Midbrain (tissue), 1 donor: ENCODE results near the gene KCNE1.
"Not testable (repeated sequence)": the region's sequence is repeated elsewhere in the genome, so short reads cannot be mapped to it uniquely, and the experiment has no call there.

Experiments used
- DNase-seq: peaks from one replicate; lab custom pipeline; 2025; lab: John Stamatoyannopoulos, UW

The KCNE1 gene

GRCh38 chr21:34511787-34512455 lies at the start of gene KCNE1:
TSS of gene KCNE1 (minus strand) at chr21:34512210. CDS start at chr21:34449634, 62,576 bp downstream.
- DNase-seq = no peak

- DNase-seq = no peak
Observed at GRCh38 chr21:34561806-34562205, 49.8 kb upstream of the KCNE1 start.

- DNase-seq = no peak
Observed at GRCh38 chr21:34560609-34561008, 48.6 kb upstream of the KCNE1 start.

- DNase-seq = no peak
Observed at GRCh38 chr21:34560021-34560420, 48.0 kb upstream of the KCNE1 start.

GRCh38 chr21:34559089-34559631 lies 47.1 kb upstream of the KCNE1 start:
- no peak for DNase-seq

GRCh38 chr21:34558166-34558565 lies 46.2 kb upstream of the KCNE1 start:
- DNase-seq = no peak

- no peak for DNase-seq
Observed at GRCh38 chr21:34557261-34557660, 45.3 kb upstream of the KCNE1 start.

- DNase-seq = not testable (repeated sequence)
Observed at GRCh38 chr21:34554670-34555069, 42.7 kb upstream of the KCNE1 start.

- DNase-seq = no peak
Observed at GRCh38 chr21:34554227-34554626, 42.2 kb upstream of the KCNE1 start.

- no peak for DNase-seq
Observed at GRCh38 chr21:34553151-34553952, 41.3 kb upstream of the KCNE1 start.

GRCh38 chr21:34552360-34553098 lies 40.5 kb upstream of the KCNE1 start:
- DNase-seq = no peak

GRCh38 chr21:34550182-34550799 lies 38.3 kb upstream of the KCNE1 start:
- no peak for DNase-seq

GRCh38 chr21:34548781-34549376 lies 36.9 kb upstream of the KCNE1 start:
- no peak for DNase-seq

GRCh38 chr21:34546542-34546941 lies 34.5 kb upstream of the KCNE1 start:
- DNase-seq = no peak

GRCh38 chr21:34545079-34545884 lies 33.3 kb upstream of the KCNE1 start:
- DNase-seq = peak; percentile 81

- DNase-seq = no peak
Observed at GRCh38 chr21:34544032-34544496, 32.1 kb upstream of the KCNE1 start.

- DNase-seq = no peak
Observed at GRCh38 chr21:34543017-34543416, 31.0 kb upstream of the KCNE1 start.

- DNase-seq = no peak
Observed at GRCh38 chr21:34540206-34540605, 28.2 kb upstream of the KCNE1 start.

- DNase-seq = no peak
Observed at GRCh38 chr21:34537838-34538237, 25.8 kb upstream of the KCNE1 start.

GRCh38 chr21:34536820-34537219 lies 24.8 kb upstream of the KCNE1 start:
- DNase-seq = no peak

- no peak for DNase-seq
Observed at GRCh38 chr21:34536311-34536710, 24.3 kb upstream of the KCNE1 start.
